Uterus (tissue), 2 donors: ENCODE measurements around the gene INO80.
"Not testable (repeated sequence)": the region's sequence is repeated elsewhere in the genome, so short reads cannot be mapped to it uniquely, and the experiment has no call there.

ENCODE experiments used
- CTCF ChIP-seq, 4 experiments: fragments of 200-600 bp in 2 of 4; fragments of 450-650 bp in 2 of 4; sonication (generic) in 2 of 4; IDR thresholded peaks; one replicate each; pipeline ENCODE4 v1.5.1; 2016 to 2019; ENCODE audit warnings: antibody characterized with exemption in 4 of 4, mild to moderate bottlenecking in 2 of 4, moderate library complexity in 1 of 4
- POLR2A ChIP-seq, 2 donors: fragments of 450-650 bp; IDR thresholded peaks; one replicate each; pipeline ENCODE4 v1.6.1; 2016; ENCODE audit warnings: antibody characterized with exemption in 2 of 2, mild to moderate bottlenecking in 1 of 2, moderate library complexity in 1 of 2

GRCh38 chr15:41139112-41139511 is 23.0 kb upstream of the INO80 start:
- TF ChIP-seq POLR2A, CTCF (IDR thresholded peaks at IDR 0.05): not testable (repeated sequence)
